ENCODE results near the gene DAW1. TPM values are rescaled to one million over a fixed set of nuclear protein-coding genes. Genes with fewer than 3 reads are reported as not detected.

Gene DAW1
- total RNA-seq, 1 experiment from 2014 or later: 2.8 TPM

- ChIA-PET POLR2A (ENCODE audit: unreplicated experiment) (no interaction called here), CTCF (no interaction called here)
- no peaks in the 10 kb centered on the region for H3K9me2 ChIP-seq (ENCODE audit: insufficient read depth)
- no peaks in the 10 kb centered on the region for H3K4me1 ChIP-seq (replicated peaks; ENCODE audit: insufficient read depth)
- no peak for DNase-seq
- no peak overlapping the region for H3K4me3 ChIP-seq
- no peaks in the 10 kb centered on the region for H3K79me2 ChIP-seq (ENCODE audit: low read depth)
- H3F3A ChIP-seq (ENCODE audit: insufficient read depth, low read depth): no peaks in the 10 kb centered on the region
- intact Hi-C loops (cut with micrococcal nuclease; ENCODE audit: unreplicated experiment): no loop called here
- no peak overlapping the region for H2AFZ ChIP-seq
- H3K27me3 ChIP-seq (ENCODE audit: insufficient read depth, low read depth): no peaks in the 10 kb centered on the region
- no peak overlapping the region for H3K27ac ChIP-seq
- no peak overlapping the region for H3K4me2 ChIP-seq
- no peaks in the 10 kb centered on the region for H3K36me3 ChIP-seq (ENCODE audit: low read depth)
- no peaks in the 10 kb centered on the region for H3K9me3 ChIP-seq (ENCODE audit: insufficient read depth, low read depth)
- BruUV-seq (replicated peaks): no TSS peak
- TF ChIP-seq CTCF (conservative IDR thresholded peaks at IDR 0.05): no peak
- no peak for TF ChIP-seq EZH2 (IDR thresholded peaks at IDR 0.05; ENCODE audit: low read depth)
- no peaks in the 10 kb centered on the region for H4K20me1 ChIP-seq (ENCODE audit: insufficient read depth)
Observed at GRCh38 chr2:227921648-227922047, 50.2 kb downstream of the DAW1 start.

GRCh38 chr2:227932001-227932400 lies 60.6 kb downstream of the DAW1 start:
- Histone ChIP-seq H3K4me2 (no peak overlapping the region), H3K4me3 (no peak overlapping the region), H3K79me2 (ENCODE audit: low read depth) (no peaks in the 10 kb centered on the region), H3F3A (ENCODE audit: insufficient read depth, low read depth) (no peaks in the 10 kb centered on the region), H3K9me2 (ENCODE audit: insufficient read depth) (no peaks in the 10 kb centered on the region; the same call in 1 of the 2 replicates), H3K4me1 (replicated peaks; ENCODE audit: insufficient read depth) (no peaks in the 10 kb centered on the region), H3K36me3 (ENCODE audit: low read depth) (no peaks in the 10 kb centered on the region), H4K20me1 (ENCODE audit: insufficient read depth) (no peaks in the 10 kb centered on the region), H3K27ac (no peak overlapping the region), H3K27me3 (ENCODE audit: insufficient read depth, low read depth) (no peaks in the 10 kb centered on the region), H2AFZ (no peak overlapping the region), H3K9me3 (ENCODE audit: insufficient read depth, low read depth) (no peaks in the 10 kb centered on the region; the same call in 1 of the 2 replicates)
- TF ChIP-seq EZH2 (IDR thresholded peaks at IDR 0.05; ENCODE audit: low read depth) (no peak), CTCF (conservative IDR thresholded peaks at IDR 0.05) (no peak)
- BruUV-seq (replicated peaks): no TSS peak
- intact Hi-C loops (cut with micrococcal nuclease; ENCODE audit: unreplicated experiment): loop anchor here (10.0 kb wide), 1 partner anchor 113 kb away; no protein-coding TSS in a partner anchor
- CTCF ChIA-PET: no interaction called here
- POLR2A ChIA-PET (ENCODE audit: unreplicated experiment): interaction anchor here (0.6 kb wide), 1 partner anchor 1824 kb away, joined by 3 read pairs; no protein-coding TSS in a partner anchor
- no peak for DNase-seq

GRCh38 chr2:227932403-227932802 lies 61.0 kb downstream of the DAW1 start:
- CTCF ChIA-PET: no interaction called here
- intact Hi-C loops (cut with micrococcal nuclease; ENCODE audit: unreplicated experiment): loop anchor here (10.0 kb wide), 1 partner anchor 112 kb away; no protein-coding TSS in a partner anchor
- H3K4me2 ChIP-seq: no peak overlapping the region

More at GRCh38 chr2:227932403-227932802, 61.0 kb downstream of the DAW1 start:
- no peak overlapping the region for H3K27ac ChIP-seq
- DNase-seq: no peak
- no peaks in the 10 kb centered on the region for H3K9me2 ChIP-seq (ENCODE audit: insufficient read depth)
- no peaks in the 10 kb centered on the region for H3K27me3 ChIP-seq (ENCODE audit: insufficient read depth, low read depth)
- H3K4me1 ChIP-seq (replicated peaks; ENCODE audit: insufficient read depth): no peaks in the 10 kb centered on the region
- H3K4me3 ChIP-seq: no peak overlapping the region
- BruUV-seq (replicated peaks): no TSS peak
- TF ChIP-seq CTCF (conservative IDR thresholded peaks at IDR 0.05) (no peak), EZH2 (IDR thresholded peaks at IDR 0.05; ENCODE audit: low read depth) (no peak)
- POLR2A ChIA-PET (ENCODE audit: unreplicated experiment): interaction anchor here (0.6 kb wide), 1 partner anchor 1824 kb away, joined by 3 read pairs; no protein-coding TSS in a partner anchor
- no peaks in the 10 kb centered on the region for H3K79me2 ChIP-seq (ENCODE audit: low read depth)
- H4K20me1 ChIP-seq (ENCODE audit: insufficient read depth): no peaks in the 10 kb centered on the region
- H3F3A ChIP-seq (ENCODE audit: insufficient read depth, low read depth): no peaks in the 10 kb centered on the region
- H3K36me3 ChIP-seq (ENCODE audit: low read depth): no peaks in the 10 kb centered on the region
- no peak overlapping the region for H2AFZ ChIP-seq
- H3K9me3 ChIP-seq (ENCODE audit: insufficient read depth, low read depth): no peaks in the 10 kb centered on the region; the same call in 1 of the 2 replicates
